ENCODE measurements around the gene EML6.

The EML6 gene

DNA sequence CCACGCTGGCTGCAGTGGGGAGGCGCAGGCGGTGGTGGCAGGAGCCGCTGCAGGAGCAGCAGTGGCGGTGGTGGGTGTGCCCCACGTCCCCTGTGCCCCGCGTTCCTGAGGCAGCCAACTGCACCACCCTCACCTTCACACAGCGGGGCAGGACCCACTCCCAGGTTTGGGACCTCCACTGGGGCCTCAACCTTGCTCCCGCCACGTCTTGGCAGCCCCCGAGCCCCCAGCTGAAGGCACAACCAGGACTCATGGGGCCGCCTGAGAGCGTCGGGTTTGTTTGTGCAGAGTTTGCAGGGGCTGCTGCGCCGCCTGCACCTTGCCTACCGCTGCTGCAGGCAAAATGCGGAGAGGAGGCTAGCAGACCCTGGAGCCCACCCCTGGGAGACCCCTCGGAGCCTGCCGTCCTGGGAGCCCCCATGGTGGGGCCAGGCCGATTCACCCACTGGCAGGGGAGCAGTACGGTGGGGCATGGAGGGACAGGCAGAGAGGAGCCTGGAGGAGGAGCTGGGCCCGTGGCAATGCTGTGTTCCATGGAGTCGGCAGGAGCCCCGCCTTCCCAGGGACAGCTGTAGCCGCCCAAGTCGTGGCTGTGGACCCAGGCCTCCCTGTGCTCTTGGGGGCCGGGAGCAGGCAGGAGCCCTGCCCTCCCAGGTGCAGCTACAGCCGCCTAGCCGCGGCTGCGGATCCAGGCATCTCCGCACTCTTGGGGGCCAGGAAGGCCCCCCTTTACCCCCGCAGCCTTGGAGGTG, 14.7 kb upstream of the EML6 start:
- TF ChIP-seq, protein P1, sequence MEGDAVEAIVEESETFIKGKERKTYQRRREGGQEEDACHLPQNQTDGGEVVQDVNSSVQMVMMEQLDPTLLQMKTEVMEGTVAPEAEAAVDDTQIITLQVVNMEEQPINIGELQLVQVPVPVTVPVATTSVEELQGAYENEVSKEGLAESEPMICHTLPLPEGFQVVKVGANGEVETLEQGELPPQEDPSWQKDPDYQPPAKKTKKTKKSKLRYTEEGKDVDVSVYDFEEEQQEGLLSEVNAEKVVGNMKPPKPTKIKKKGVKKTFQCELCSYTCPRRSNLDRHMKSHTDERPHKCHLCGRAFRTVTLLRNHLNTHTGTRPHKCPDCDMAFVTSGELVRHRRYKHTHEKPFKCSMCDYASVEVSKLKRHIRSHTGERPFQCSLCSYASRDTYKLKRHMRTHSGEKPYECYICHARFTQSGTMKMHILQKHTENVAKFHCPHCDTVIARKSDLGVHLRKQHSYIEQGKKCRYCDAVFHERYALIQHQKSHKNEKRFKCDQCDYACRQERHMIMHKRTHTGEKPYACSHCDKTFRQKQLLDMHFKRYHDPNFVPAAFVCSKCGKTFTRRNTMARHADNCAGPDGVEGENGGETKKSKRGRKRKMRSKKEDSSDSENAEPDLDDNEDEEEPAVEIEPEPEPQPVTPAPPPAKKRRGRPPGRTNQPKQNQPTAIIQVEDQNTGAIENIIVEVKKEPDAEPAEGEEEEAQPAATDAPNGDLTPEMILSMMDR (IDR thresholded peaks at IDR 0.05; ENCODE audit: low read depth, low read length, missing control alignments) = peak; percentile 50
- H3K27me3 ChIP-seq (replicated peaks) = no peaks in the 10 kb centered on the region
- DNase-seq = no peak
- peak overlapping the region; percentile 59 for H3K4me3 ChIP-seq (ENCODE audit: low read depth, low read length)
- H3K36me3 ChIP-seq (replicated peaks) = no peaks in the 10 kb centered on the region
- in situ Hi-C loops (cut with HindIII; ENCODE audit: low pct_ligation_motif_present, low sequenced_read_pairs) = no loop called here
- no peak overlapping the region for H3K27ac ChIP-seq

- TF ChIP-seq, protein P1 (IDR thresholded peaks at IDR 0.05; ENCODE audit: low read depth, low read length, missing control alignments) = no peak
- no peak for DNase-seq
- H3K27me3 ChIP-seq (replicated peaks) = no peaks in the 10 kb centered on the region
- no peak overlapping the region for H3K27ac ChIP-seq
- H3K36me3 ChIP-seq (replicated peaks) = no peaks in the 10 kb centered on the region
- in situ Hi-C loops (cut with HindIII; ENCODE audit: low pct_ligation_motif_present, low sequenced_read_pairs) = no loop called here
- H3K4me3 ChIP-seq (ENCODE audit: low read depth, low read length) = peak overlapping the region; percentile 59
Measured at GRCh38 chr2:54709336-54709809, 14.1 kb upstream of the EML6 start.

GRCh38 chr2:54710216-54710615, 13.2 kb upstream of the EML6 start:
- H3K27ac ChIP-seq = no peak overlapping the region
- in situ Hi-C loops (cut with HindIII; ENCODE audit: low pct_ligation_motif_present, low sequenced_read_pairs) = no loop called here

DNA sequence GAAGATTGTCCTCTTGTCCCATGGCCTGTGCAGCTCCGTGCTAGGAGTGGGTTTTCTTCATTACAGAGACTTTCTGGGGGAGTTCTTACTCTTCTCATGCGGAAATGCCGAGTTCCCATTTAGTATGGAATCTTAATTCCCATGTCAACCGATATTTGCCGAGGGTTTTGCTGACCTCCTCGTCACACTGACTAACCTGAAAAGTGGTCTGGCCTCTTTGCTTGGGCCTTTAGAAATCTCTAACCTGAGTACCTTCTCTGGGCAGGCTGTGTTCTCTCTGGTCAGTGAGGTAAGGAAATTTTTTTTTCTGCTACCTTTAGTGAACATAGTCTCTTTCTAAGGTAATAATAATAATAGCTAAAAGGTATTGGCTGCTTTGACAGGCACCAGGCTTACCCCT, 10.9 kb upstream of the EML6 start:
- no peaks in the 10 kb centered on the region for H3K36me3 ChIP-seq (replicated peaks)
- H3K4me3 ChIP-seq (ENCODE audit: low read depth, low read length) = no peak overlapping the region
- no peaks in the 10 kb centered on the region for H3K27me3 ChIP-seq (replicated peaks)
- no peak for DNase-seq
- in situ Hi-C loops (cut with HindIII; ENCODE audit: low pct_ligation_motif_present, low sequenced_read_pairs) = no loop called here
- TF ChIP-seq, protein P1 (IDR thresholded peaks at IDR 0.05; ENCODE audit: low read depth, low read length, missing control alignments) = no peak
- no peak overlapping the region for H3K27ac ChIP-seq

More at GRCh38 chr2:54710216-54710615, 13.2 kb upstream of the EML6 start:
- DNase-seq = no peak
- Histone ChIP-seq H3K27me3 (replicated peaks) (no peaks in the 10 kb centered on the region), H3K36me3 (replicated peaks) (no peaks in the 10 kb centered on the region), H3K4me3 (ENCODE audit: low read depth, low read length) (no peak overlapping the region)
- TF ChIP-seq, protein P1 (IDR thresholded peaks at IDR 0.05; ENCODE audit: low read depth, low read length, missing control alignments) = no peak

DNA sequence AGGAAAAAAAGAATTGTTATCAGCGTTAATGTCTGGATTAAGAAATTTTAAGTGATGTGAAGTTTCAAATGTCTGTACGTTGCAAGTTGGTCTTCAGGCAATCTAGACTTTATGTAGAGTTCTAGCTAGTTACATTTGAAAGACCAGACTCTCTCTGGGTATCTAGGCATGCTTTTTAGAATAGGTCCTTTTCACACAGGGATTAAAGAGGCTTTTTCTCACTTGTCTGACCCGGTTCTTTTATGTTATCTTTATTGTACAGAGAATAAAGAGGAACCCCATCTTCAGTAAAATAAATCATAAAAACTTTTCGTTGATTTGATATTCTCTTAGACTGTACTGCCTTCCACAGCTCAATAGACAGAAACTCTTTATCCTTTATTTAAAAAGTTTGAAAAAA, 8.5 kb upstream of the EML6 start:
- H3K4me3 ChIP-seq (ENCODE audit: low read depth, low read length) = no peak overlapping the region
- H3K27ac ChIP-seq = no peak overlapping the region
- DNase-seq = no peak
- H3K27me3 ChIP-seq (replicated peaks) = no peaks in the 10 kb centered on the region
- in situ Hi-C loops (cut with HindIII; ENCODE audit: low pct_ligation_motif_present, low sequenced_read_pairs) = no loop called here
- H3K36me3 ChIP-seq (replicated peaks) = no peaks in the 10 kb centered on the region
- TF ChIP-seq, protein P1 (IDR thresholded peaks at IDR 0.05; ENCODE audit: low read depth, low read length, missing control alignments) = no peak

- no peaks in the 10 kb centered on the region for H3K36me3 ChIP-seq (replicated peaks)
- no peak for DNase-seq
- no peak overlapping the region for H3K4me3 ChIP-seq (ENCODE audit: low read depth, low read length)
- H3K27ac ChIP-seq = no peak overlapping the region
- TF ChIP-seq, protein P1 (IDR thresholded peaks at IDR 0.05; ENCODE audit: low read depth, low read length, missing control alignments) = no peak
- in situ Hi-C loops (cut with HindIII; ENCODE audit: low pct_ligation_motif_present, low sequenced_read_pairs) = no loop called here
- H3K27me3 ChIP-seq (replicated peaks) = no peaks in the 10 kb centered on the region
Measured at GRCh38 chr2:54716375-54716774, 7.1 kb upstream of the EML6 start.
